Measurements from ENCODE around the gene CCDC141.
"Not testable (repeated sequence)": the region's sequence is repeated elsewhere in the genome, so short reads cannot be mapped to it uniquely, and the experiment has no call there.

The CCDC141 gene

DNA sequence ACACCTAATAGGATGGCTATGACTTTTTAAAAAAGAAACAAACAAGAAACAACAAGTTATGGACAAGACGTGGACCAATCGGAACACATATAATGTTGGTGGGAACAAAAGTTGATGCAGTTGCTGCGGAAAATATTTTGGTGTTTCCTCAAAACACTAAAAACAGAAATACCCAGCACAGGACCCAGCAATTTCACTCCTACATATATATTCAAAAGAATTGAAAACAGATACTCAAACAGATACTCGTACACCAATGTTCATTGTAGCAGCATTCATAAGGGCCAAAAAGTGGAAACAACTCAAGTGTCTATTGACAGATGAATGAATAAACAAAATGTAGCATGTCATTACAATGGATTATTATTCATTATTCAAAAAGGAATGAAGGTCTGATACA, 12.1 kb downstream of the CCDC141 start:
- peak; percentile 31 for DNase-seq

DNA sequence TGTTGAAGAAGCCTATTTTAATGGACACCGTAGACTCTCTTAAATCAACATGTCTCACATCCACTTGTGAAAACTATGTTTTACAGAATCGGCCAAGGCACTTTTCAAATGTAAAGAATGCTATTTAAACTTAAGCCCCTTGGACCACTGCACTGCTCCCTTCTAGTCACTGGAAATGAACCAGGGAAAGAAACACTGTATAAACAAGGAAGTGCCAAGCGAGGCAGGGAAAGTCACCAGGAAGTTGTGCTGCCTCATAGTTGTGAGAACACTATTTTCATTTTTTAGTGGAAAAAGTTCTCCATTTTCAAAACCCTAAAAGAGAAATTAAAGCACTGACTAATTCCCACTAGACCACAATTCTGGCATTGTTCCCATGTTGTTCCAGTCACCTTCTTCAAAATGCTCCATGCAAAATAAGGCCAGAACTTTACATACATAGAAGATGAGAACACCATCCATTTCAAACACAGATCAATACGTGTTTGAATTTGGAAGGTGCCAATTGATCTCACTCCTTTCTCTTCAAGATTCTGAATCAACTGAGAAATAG, 13.5 kb downstream of the CCDC141 start:
- DNase-seq: no peak

DNA sequence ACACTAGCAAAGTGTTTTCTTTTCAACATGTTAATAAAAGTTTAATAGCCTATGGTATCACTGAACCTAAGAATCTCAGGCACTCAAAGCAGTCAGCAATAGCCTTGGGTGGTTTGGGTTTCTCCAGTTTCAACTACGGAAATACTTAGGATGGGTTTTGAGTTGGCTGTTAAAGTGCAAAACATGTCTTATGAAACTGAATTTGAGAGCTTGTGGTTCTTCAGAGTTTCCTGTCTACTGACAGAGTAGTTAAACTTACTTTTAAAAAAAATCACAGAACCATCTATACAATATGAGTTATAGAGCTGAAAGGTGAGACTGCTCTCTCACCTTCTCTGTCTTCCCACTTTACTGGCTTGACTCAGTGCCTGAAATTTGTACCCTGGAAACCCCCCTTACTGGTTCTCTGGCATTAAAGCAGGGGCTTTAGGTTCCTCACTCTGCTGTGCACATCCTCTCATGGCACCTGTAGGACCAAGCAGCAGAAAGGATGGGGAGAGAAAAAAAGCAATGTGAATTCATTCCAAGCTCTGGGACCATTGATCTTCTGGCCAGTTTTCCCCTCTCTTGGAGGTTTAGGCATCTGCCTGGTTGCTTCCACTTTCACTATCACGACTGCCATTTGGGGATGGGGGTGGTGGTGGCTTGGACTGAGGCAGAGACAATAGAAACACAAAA, 18.1 kb downstream of the CCDC141 start:
- DNase-seq: peak; percentile 86

DNA sequence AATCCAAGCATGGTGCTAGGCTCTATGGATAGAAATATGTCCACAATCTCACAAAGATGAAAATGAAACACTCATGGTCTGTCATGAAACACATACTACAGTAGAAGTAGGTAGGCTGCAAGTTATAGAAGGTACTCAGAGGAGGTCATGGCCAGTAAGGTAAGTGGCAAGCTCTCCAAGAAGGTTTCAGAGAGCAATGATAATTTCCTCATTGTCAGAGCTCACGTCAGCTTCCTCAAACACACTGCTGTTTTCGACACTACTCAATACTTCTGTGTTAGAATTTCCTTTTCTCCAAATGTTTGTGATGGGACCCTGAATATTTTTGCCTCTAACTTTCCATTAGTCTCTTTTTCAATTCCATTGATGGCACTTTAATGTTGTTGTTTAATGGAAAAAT, 25.5 kb downstream of the CCDC141 start:
- DNase-seq: no peak

DNA sequence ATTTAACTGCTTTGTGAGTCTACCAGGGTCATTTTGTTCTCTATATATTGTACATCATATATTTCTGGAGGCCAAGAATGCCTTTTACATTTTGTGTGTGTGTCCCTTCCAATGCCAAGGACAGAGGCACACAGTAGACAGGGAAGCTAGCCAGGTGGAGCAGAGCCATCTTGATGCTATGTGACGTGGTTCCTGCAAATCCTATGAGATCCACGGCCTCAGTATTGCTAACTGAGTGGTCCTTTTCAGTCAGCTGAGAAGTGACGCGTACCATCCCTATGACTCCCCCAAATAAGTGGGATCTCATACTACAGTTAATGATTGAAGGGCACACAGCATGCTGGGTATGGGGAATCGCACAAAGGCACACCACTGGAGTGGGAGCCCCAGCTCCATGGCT, 27.3 kb downstream of the CCDC141 start:
- no peak for DNase-seq

DNA sequence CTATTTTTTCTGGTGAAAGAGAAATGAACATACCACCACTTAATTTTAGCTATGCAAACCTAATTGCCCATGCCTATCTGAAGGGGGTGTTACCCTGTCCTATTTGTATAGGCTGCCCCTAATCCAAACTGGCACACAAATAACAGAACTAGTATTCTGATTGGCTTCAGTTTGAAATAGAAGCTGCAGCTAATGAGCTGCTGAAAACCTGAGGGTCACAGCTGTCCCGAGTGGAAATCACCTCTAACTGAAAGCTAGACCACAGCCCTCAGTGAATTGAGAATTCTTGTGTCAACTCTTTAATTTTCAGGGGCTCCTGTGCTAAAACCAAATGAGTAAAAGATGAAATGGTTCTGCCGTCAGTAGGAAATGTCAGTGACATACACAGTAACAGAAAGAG, 28.7 kb downstream of the CCDC141 start:
- DNase-seq: peak; percentile 18

DNA sequence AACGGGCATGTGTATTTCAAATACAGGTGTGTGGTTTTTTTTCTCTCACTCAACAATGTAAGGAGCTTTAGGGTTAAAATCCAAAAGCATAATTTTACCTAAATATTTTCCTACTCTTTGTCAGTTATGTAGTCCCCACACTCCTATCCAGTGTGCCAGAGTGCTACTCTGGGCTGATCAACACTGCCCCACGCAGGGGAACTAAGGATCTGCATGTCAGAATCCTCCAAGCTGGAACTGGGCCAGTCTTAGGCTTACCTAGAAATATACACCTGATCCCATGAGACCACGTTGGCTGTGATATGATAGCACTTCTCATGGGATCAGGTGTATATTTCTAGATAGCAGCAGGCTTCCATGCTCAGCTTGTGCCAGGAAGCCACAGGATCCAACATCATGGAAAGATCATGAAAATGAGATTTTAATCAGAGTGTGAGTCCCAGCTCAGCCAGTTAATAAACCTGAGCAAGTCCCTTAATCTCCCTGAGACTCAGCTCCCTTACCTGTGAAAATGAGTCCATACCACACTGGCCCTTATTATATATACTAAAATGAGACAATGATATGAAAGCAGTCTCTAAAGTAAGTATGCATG, 29.7 kb downstream of the CCDC141 start:
- peak; percentile 60 for DNase-seq

DNA sequence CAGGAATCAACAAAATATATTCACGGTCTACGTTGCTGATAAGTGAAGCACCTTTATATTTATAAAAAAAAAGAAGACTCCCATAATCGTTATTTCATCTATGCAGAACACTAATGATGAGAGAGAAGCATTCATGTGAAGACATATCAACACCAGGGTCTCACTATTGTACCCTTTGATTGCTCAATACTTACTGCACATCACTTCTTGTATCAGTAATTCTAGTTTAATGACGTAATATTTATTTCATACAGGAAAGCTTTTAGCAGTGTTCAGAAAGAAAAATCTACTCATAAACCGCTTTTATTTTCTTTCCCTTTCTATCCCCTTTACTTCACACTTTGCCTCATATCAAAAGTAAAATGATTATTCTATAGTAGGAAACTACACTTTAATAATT, 30.7 kb downstream of the CCDC141 start:
- no peak for DNase-seq

DNA sequence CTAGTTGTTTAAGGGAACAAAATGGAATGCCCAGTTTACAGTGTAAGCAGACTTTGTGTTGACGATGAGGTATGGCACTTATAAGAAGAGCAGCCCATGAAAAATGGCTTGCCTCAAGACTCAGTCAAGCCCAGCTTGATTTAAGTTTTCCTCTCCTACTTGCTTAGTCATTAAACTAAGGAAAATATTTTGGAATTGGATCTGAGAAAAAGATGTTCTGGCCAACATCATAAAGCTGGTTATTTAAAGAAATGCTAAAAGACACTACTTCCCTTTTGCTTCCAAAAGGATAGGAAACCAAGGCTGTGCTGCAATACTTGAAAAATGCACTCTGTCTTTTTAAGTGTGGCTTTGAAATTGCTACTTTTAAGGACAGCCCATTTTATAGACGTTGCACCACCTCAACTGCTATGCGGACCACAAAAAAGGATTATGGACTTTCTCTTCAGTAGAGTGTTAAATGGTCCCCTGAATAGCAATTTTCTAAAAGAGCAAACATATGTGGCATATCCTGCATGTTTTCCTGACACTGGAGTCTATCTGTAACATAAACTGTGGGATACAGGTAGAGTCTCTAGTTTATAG, 32.1 kb downstream of the CCDC141 start:
- DNase-seq: no peak

DNA sequence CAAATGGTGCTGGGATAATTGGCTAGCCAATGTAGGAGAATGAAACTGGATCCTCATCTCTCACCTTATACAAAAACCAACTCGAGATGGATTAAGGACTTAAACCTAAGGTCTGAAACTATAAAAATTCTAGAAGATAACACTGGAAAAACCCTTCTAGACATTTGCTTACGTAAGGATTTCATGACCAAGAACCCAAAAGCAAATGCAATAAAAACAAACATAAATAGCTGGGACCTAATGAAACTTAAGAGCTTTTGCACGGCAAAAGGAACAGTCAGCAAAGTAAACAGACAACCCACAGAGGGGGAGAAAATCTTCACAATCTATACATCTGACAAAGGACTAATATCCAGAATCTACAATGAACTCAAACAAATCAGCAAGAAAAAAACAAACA, 35.7 kb downstream of the CCDC141 start:
- not testable (repeated sequence) for DNase-seq

DNA sequence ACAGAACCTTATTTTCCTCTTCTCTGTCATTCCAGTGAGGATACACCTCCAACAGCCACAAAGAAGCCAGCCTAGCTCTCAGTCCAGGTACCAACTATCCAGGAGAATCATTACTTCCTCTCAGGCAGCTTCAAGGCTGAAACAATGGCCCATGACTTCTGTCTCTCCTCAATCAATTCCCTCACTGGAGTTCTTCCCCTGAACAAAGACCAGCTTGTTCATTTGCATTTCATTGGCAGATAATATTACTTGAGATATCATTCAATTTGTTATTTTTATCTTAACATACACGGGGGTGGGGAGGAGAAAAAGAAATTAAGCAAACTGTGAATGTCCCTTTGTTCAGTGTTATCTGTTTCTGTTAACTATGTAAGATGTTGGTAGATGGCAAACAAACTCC, 44.0 kb downstream of the CCDC141 start:
- DNase-seq: no peak

DNA sequence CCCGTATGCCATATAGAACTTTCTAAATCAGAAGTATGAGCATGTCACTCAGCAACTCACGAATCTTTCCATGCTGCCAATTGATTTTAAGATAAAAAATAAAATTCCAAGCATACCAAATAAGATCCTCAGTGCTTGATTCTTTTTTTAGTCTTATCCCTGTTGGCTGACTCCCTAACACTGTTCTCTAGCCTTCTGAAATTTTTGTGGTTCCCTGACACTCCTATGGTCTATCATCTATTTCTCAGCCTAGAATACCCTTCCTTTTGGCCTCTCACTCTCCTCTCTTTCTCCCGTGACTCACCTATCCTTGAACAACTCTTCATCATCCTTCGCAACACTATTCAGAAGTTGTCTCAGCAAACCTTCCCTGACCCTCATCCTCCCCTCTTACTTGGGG, 50.5 kb downstream of the CCDC141 start:
- DNase-seq: no peak

DNA sequence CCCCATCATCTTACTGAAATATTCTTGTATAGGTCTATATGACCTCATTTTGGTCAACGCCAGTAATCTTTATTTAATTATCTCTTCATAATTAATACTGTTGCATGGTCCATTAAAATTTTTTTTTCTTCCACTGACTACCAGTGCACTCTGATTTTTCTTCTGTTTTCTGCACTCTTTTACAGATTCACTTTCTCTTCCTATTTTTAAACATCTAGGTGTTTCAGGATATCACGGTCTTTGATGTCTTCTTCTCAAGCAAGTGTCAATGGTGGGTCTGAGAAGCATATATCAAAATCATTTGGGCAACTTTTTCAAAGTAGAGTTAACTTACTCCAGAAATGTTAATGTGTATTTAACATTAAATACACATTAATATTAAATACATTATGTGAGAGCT, 51.4 kb downstream of the CCDC141 start:
- DNase-seq: no peak

DNA sequence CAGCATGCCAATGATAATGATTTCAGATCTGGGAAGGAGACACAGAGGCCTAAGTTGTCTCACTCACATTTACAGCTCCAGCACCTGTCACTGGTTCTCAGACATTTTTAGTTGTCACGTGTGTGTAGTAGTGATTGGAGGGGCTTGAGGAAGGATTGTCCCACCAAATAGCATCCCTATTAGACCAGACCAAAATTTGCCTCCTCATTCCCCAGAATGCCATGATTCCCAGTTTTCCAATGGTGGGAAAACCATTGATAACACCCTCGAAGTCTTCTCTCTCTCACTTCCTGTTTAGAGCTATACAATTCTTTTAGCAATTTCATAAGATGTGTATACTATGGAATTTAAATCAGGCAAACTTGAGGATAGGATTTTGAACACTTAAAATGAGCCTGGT, 52.5 kb downstream of the CCDC141 start:
- no peak for DNase-seq

DNA sequence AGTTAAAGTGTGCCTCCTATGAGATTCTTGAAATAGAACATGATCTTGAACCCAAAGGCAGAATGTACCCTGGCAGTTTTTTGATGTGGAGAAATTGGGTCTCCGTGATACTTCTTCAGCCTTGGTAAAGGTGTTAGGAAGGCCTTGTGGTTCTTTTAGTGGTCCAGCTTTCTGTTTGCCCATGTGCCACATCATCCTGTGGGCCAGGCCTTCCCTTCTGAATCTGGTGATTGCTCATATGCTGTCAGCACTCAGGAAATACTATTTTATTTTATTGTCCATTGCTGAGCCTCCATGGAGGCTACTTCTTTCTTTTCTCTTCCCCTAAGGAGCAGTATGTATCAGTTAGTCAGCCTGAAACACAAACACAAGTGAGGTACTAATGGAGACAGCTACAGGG, 52.9 kb downstream of the CCDC141 start:
- DNase-seq: no peak

DNA sequence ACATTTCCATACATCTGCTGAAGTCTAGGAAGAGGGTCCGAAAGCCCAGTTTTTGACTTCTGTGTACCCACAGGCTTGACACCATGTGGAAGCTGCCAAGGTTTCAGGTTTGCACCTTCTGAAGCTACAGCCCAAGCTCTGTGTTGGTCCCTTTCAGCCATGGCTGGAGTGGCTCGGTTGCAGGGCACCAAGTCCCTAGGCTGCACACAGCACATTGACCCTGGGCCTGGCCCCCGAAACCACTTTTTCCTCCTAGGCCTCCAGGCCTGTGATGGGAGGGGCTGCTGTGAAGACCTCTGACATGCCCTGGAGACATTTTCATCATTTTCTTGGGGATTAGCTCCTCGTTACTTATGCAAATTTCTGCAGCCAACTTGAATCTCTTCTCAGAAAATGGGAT, 55.7 kb downstream of the CCDC141 start:
- no peak for DNase-seq

DNA sequence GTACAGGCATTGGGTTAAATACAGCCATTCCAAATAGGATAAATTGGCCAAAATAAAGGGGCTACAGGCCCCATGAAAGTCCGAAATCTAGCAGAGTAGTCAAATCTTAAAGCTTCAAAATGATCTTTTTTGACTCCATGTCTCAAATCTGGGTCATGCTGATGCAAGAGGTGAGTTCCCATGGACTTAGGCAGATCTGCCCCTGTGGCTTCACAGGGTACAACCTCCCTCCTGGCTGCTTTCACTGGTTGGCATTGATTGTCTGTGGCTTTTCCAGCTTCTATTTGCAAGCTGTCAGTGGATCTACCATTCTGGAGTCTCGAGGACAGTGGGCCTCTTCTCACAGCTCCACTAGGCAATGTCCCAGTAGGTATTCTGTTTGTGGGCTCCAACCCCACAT, 56.1 kb downstream of the CCDC141 start:
- DNase-seq: no peak

DNA sequence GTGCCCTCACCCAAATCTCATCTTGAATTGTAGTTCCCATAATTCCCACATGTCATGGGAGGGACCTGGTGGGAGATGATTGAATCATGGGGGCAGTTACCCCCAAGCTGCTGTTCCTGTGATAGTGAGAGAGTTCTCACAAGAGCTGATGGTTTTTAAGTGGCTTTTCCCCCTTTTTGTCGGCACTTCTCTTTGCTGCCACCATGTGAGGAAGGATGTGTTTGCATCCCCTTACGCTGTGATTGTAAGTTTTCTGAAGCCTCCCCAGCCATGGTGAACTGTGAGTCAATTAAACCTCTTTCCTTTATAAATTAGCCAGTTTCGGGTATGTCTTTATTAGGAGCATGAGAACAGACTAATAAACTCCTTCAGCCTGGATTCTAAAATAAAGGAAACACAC, 57.2 kb downstream of the CCDC141 start:
- DNase-seq: not testable (repeated sequence)

DNA sequence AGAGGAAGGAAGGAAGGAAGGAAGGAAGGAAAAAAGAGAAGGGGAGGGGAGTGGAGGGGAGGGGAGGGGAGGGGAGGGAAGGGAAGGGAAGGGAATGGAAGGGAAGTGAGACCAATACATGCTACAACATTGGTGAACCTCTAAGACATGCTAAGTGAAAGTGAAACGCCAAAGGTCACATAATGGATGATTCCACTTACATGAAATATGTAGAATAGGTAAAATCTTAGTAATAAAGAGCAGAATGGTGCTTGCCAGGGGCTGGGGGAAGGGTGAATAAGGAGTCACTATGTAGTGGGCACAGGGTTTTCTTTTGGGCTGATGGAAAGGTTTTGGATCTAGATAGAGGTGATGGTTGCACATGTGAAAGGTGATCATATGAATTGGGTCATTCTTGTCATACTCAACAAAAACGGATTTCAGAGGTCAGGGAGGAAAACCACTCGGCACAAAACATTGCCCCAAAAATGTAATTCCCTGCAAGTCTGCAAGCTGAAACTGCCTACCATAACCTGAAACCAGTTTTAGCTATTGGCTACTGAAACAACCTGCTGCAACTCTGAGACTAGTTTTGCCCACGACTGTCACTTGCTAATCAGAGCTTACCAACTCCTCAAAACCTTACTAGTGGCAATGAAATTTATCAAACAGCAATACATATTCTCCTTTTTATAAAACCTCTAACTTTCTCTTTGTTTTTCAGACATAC, 59.2 kb downstream of the CCDC141 start:
- DNase-seq: no peak

DNA sequence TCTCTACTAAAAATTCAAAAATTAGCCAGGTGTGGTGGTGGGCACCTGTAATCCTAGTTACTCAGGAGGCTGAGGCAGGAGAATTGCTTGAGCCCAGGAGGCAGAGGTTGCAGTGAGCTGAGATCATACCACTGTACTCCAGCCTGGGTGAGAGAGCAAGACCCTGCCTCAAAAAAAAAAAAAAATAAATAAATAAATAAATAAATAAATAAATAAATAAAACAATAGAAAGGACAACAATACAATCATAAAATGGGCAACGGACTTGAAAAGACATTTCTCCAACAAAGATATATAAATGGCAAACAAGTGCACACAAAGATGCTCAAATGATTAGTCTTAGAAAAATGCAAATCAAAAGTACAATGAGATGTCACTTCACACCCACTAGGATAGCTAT, 60.5 kb downstream of the CCDC141 start:
- not testable (repeated sequence) for DNase-seq

DNA sequence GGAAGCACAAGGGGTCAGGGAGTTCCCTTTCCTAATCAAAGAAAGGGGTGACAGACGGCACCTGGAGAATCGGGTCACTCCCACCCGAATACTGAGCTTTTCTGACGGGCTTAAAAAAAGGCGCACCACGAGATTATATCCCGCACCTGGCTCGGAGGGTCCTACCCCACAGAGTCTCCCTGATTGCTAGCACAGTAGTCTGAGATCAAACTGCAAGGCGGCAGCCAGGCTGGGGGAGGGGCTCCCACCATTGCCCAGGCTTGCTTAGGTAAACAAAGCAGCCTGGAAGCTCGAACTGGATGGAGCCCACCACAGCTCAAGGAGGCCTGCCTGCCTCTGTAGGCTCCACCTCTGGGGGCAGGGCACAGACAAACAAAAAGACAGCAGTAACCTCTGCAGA, 67.3 kb downstream of the CCDC141 start:
- DNase-seq: not testable (repeated sequence)

DNA sequence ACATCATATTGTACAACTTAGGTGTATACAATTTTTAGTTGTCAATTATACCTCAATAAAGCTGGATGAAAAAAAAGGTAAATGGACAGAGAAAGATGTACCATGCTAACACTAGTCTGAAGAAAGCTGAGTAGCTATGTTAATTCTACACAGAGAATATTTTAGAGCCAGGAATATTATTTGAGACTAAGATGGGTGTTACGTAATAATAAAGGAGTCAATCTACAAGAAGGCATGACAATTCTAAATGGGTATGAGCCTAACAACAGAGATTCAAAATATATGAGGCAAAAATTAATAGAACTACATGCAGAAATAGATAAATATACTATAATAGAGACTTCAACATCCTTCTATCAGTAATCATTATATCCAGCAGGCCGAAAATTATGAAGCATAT, 69.1 kb downstream of the CCDC141 start:
- DNase-seq: no peak

DNA sequence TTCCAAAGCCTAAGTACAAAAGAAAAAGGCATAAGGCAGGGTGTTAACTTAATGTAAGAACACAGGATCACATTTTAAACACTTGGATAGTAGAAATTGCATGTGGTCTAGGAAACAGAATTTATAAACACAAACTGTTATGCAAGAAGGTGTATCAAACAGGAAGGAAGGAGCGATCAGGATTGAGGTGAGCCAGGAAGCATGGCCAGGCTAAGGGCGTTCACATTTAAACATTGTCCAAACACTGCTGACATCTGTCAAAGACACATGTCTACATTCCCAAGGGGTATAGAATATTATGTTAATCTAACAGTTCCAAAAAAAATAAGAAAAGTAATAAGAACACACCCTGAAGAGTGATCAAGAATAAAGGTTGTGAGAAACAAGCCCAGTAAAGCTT, 71.3 kb downstream of the CCDC141 start:
- DNase-seq: no peak

DNA sequence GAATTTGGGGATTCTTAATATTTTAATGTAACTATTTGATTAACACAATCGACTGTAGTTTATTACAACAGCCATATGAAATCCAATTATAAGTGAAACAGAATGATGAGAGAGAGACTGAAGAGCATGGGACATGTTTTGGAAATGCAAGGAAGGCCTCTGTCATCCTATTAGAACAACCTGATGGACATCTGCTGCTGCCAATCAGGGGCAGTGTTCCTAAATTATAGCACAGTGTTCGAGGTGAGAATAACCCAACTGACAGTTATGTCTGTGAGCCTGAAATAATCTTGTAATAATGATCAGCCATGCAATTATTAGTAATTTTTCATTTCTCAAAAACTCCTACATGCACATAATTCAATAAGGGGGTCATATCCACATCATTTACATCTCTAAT, 73.6 kb downstream of the CCDC141 start:
- DNase-seq: no peak

Measured in activated CD4-positive, alpha-beta T cell treated with anti-CD3 and anti-CD28 coated beads, Interleukin-10, Interleukin-2, amounts not matched to agents 100 ng/mL and 50 ng/mL, durations not matched to agents 16 hours and 8 hours (primary cell).